CD4-positive, alpha-beta memory T cell (primary cell): ENCODE results near the gene SENP3. TPM values are rescaled to one million over a fixed set of nuclear protein-coding genes. Genes with fewer than 3 reads are reported as not detected.

Experiments used
- CTCF ChIA-PET: fragments of 350-600 bp; sonication (Branson Sonifier 250); formaldehyde crosslinking; loops from one replicate; lab custom pipeline; 2021; ENCODE audit warnings: inconsistent platforms; ENCODE audit not compliant: partially characterized antibody; lab: Charles Lee
- POLR2A ChIA-PET: fragments of 350-600 bp; sonication (Branson Sonifier 250); formaldehyde crosslinking; loops from one replicate; lab custom pipeline; 2021; ENCODE audit not compliant: partially characterized antibody; lab: Charles Lee
- DNase-seq, 5 donors: peaks; one replicate each; pipeline versions ENCODE4 v3.0.0 to v3.0.0-alpha.2; 2020 to 2022; ENCODE audit warnings: mixed read lengths in 1 of 5
- H3K27ac ChIP-seq: one replicate; pipeline ENCODE4 v1.7.0; 2013; ENCODE audit warnings: low read depth, low read length
- H3K27me3 ChIP-seq: 2 replicates; pipeline ENCODE4 v1.7.0; 2013; ENCODE audit warnings: mild to moderate bottlenecking, low read length, moderate library complexity; ENCODE audit not compliant: insufficient read depth
- H3K36me3 ChIP-seq: 2 replicates; pipeline ENCODE4 v1.7.0; 2013; ENCODE audit warnings: mild to moderate bottlenecking, low read length, moderate library complexity; ENCODE audit not compliant: insufficient read depth
- H3K4me1 ChIP-seq: 2 replicates; pipeline ENCODE4 v1.7.0; 2013; ENCODE audit warnings: mild to moderate bottlenecking, low read length, moderate library complexity; ENCODE audit not compliant: insufficient read depth
- H3K4me3 ChIP-seq, 2 donors: one replicate each; pipeline ENCODE4 v1.7.0; 2013; ENCODE audit warnings: low read length in 2 of 2, mild to moderate bottlenecking in 1 of 2
- H3K9me3 ChIP-seq, 2 donors: one replicate each; pipeline ENCODE4 v1.7.0; 2013; ENCODE audit warnings: low read length in 2 of 2, control low read depth in 1 of 2; ENCODE audit not compliant: control insufficient read depth in 1 of 2
- H3K27ac Mint-ChIP-seq, 7 donors: one replicate each; pipeline ENCODE4 v1.8.0; 2020 to 2021; ENCODE audit warnings: mixed read lengths in 7 of 7, mild to moderate bottlenecking in 6 of 7, inconsistent platforms in 3 of 7, moderate library complexity in 3 of 7
- H3K27me3 Mint-ChIP-seq, 2 donors: one replicate each; pipeline ENCODE4 v1.8.0; 2020 to 2021; ENCODE audit warnings: mixed read lengths in 2 of 2
- H3K36me3 Mint-ChIP-seq, 2 donors: one replicate each; pipeline ENCODE4 v1.8.0; 2020 to 2021; ENCODE audit warnings: mixed read lengths in 2 of 2, inconsistent platforms in 1 of 2, mild to moderate bottlenecking in 1 of 2
- H3K4me1 Mint-ChIP-seq, 4 donors: one replicate each; pipeline ENCODE4 v1.8.0; 2020 to 2021; ENCODE audit warnings: mixed read lengths in 4 of 4, mild to moderate bottlenecking in 1 of 4
- H3K4me3 Mint-ChIP-seq, 8 donors: one replicate each; pipeline ENCODE4 v1.8.0; 2020 to 2021; ENCODE audit warnings: mixed read lengths in 8 of 8, mild to moderate bottlenecking in 7 of 8, moderate library complexity in 6 of 8, inconsistent platforms in 3 of 8
- H3K9me3 Mint-ChIP-seq, 8 donors: one replicate each; pipeline ENCODE4 v1.8.0; 2020 to 2021; ENCODE audit warnings: mixed read lengths in 8 of 8, mild to moderate bottlenecking in 5 of 8, inconsistent platforms in 3 of 8, moderate library complexity in 1 of 8
- intact Hi-C: fragments of 100-400 bp; cut with micrococcal nuclease; formaldehyde crosslinking; loops from one replicate; pipeline ENCODE4 v1.15.1; 2023
- polyA plus RNA-seq, 2 donors: library from polyadenylated mRNA; unstranded; fragments of 300-500 nt; fragmentation: Illumina TruSeq; gene quantifications; one replicate each; pipeline ENCODE4 v1.2.3, GENCODE V29; 2021
- total RNA-seq, 2 experiments: library from RNA; stranded (reverse); gene quantifications; one replicate each; pipeline ENCODE4 v1.2.3, GENCODE V29; 2021

The SENP3 gene
- total and polyA plus RNA-seq, 4 experiments from 2014 or later, result 13.1 to 40.1 (median 26.6) TPM

DNA sequence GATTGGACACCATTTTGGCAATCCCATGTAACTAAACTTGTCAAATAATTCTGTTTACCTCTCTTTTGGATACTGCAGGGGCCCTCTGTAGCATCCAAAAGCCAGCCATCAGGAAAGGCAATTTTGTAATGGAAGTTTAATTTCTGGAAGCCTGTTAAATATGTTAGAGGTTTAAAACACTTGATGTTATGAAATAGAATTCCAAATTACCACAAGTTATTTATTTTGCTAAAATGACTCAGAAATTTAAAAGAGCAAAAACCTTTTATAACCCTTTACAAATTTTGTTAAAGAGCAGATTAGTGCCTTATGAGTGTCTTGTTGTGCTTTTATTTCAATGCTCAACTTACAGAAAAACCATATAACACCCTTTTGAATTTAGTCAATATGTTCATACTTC, 32.9 kb upstream of the SENP3 start:
- no peak overlapping the region for H3K4me3 ChIP-seq
- no peaks in the 10 kb centered on the region for H3K9me3 ChIP-seq
- no peak overlapping the region for H3K27ac Mint-ChIP-seq
- peaks cover 0 to 4% of the 10 kb centered on the region in 2 donors for H3K36me3 Mint-ChIP-seq
- DNase-seq, result no peak
- POLR2A ChIA-PET, result no interaction called here
- H3K27me3 Mint-ChIP-seq, result no peaks in the 10 kb centered on the region
- no peak overlapping the region for H3K27ac ChIP-seq
- no peaks in the 10 kb centered on the region for H3K4me1 Mint-ChIP-seq
- H3K4me1 ChIP-seq, result no peaks in the 10 kb centered on the region
- H3K27me3 ChIP-seq, result no peaks in the 10 kb centered on the region
- no peaks in the 10 kb centered on the region for H3K36me3 ChIP-seq
- peaks cover 0 to 29% (median 7%) of the 10 kb centered on the region in 8 donors for H3K9me3 Mint-ChIP-seq
- intact Hi-C loops, result no loop called here
- H3K4me3 Mint-ChIP-seq, result no peak overlapping the region
- CTCF ChIA-PET, result no interaction called here

DNA sequence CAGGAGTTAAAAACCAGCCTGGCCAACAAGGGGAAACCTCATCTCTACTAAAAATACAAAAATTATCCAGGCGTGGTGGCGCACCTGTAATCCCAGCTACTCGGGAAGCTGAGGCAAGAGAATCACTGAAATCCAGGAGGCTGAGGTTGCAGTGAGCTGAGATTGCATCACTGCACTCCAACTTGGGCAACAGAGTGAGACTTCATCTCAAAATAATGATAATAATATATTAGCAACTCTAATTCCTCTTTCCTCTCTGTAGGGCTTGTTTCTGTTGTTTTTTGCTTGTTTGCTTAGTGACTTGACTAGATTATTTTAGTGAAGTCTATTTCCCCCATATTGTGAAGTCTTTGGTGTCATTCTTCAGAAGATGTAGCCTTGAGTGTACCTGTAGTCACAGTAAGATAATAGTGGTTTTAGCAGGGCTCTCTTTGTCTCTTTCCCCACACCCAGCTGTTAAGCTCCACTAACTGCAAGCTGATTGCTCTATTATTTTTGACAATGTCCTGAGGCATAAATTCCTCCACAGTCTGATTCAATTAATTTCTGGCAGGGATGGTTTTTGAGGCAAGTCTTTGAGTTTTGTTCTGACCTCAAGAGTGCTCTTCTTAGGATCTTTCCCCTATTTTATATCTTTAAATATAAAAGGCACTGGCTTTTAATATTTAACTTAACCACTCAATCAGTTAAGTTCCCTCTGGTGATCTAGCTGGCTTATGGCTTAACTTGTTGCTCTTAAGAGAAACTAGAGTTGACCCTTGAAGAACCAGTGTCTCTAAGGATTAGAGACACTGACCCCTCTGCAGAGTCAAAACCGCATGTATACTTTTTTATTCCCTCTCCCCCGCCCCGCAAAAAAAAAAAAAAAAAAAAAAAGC, 31.5 kb upstream of the SENP3 start:
- H3K36me3 Mint-ChIP-seq, result peaks cover 0 to 4% of the 10 kb centered on the region in 2 donors
- Histone ChIP-seq H3K36me3 (no peaks in the 10 kb centered on the region), H3K9me3 (no peaks in the 10 kb centered on the region), H3K27me3 (no peaks in the 10 kb centered on the region), H3K4me3 (no peak overlapping the region), H3K27ac (no peak overlapping the region), H3K4me1 (no peaks in the 10 kb centered on the region)
- no peaks in the 10 kb centered on the region for H3K4me1 Mint-ChIP-seq
- no peak overlapping the region for H3K27ac Mint-ChIP-seq
- H3K4me3 Mint-ChIP-seq, result no peak overlapping the region
- H3K27me3 Mint-ChIP-seq, result no peaks in the 10 kb centered on the region
- ChIA-PET POLR2A (interaction anchor here (0.6 kb wide), 2 partner anchors 120 to 194 kb away, joined by 3 read pairs; no protein-coding TSS in a partner anchor), CTCF (interaction anchor here (2.8 kb wide), 1 partner anchor 31 kb away, joined by 11 read pairs; no protein-coding TSS in a partner anchor)
- DNase-seq, result no peak
- intact Hi-C loops, result no loop called here
- peaks cover 0 to 29% (median 7%) of the 10 kb centered on the region in 8 donors for H3K9me3 Mint-ChIP-seq

DNA sequence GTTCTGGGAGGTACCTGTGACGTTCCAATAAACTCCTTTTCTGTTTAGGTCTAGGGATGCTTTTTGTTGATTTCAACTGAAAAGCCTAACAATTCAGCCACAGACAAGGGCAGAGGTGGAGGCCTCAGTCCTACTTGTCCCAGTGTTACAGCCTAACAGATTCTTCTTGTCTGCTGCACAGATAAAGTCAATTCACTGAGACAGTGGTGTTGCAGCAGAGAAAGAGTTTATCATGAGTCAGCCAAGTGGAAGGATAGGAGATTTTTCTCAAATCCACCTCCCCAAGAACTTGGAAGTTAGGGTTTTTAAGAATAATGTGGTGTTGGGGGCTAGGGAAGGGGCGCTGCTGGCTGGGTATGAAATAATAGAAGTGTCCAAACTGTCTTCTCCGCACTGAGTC, 23.7 kb upstream of the SENP3 start:
- Mint-ChIP-seq H3K27me3 (peaks cover 0 to 2% of the 10 kb centered on the region in 2 donors), H3K4me1 (no peaks in the 10 kb centered on the region), H3K9me3 (peaks cover 0 to 5% (median 0%) of the 10 kb centered on the region in 8 donors), H3K27ac (peak overlapping the region in 1 of 7 donors; percentile 19), H3K36me3 (no peaks in the 10 kb centered on the region), H3K4me3 (no peak overlapping the region)
- no peak overlapping the region for H3K4me3 ChIP-seq
- intact Hi-C loops, result no loop called here
- no peak for DNase-seq
- H3K4me1 ChIP-seq, result no peaks in the 10 kb centered on the region
- POLR2A ChIA-PET, result no interaction called here
- H3K27me3 ChIP-seq, result no peaks in the 10 kb centered on the region
- H3K9me3 ChIP-seq, result peaks cover 0 to 10% of the 10 kb centered on the region in 2 donors
- CTCF ChIA-PET, result interaction anchor here (1.3 kb wide), 1 partner anchor 22 kb away, joined by 4 read pairs; no protein-coding TSS in a partner anchor
- no peaks in the 10 kb centered on the region for H3K36me3 ChIP-seq
- H3K27ac ChIP-seq, result no peak overlapping the region

DNA sequence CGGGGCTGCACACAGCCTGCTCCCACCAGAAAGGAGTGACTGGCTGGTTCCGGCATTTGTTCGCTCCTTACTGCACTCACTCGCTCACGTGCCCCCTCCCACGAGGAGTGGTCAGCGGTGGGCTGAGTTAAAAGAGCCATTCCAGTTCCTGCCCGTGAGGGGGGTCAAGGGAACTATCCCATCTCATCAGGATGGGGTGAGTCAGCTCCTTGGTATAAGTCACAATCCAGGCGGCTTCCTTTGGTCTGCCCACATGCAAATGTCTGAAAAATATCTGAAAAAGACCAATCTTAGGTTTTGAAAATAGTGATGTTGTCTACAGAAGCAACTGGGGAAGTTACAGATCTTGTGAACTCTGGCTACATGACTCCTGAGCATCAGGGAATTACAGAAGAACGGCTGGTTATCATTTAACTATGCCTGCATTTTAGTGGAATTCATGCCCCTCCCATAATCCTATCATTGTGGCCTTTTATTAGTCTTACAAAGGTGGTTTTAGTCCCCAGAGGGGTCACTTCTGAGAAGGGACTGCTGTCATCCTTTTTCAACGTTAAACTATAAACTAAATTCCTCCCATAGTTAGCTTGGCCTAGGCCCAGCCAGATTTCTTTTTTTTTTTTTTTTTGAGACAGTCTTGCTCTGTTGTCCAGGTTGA, 22.7 kb upstream of the SENP3 start:
- DNase-seq, result no peak
- Histone ChIP-seq H3K4me3 (no peak overlapping the region), H3K27me3 (no peaks in the 10 kb centered on the region), H3K36me3 (no peaks in the 10 kb centered on the region), H3K27ac (no peak overlapping the region), H3K9me3 (peaks cover 0 to 10% of the 10 kb centered on the region in 2 donors), H3K4me1 (no peaks in the 10 kb centered on the region)
- Mint-ChIP-seq H3K9me3 (peaks cover 0 to 5% (median 0%) of the 10 kb centered on the region in 8 donors), H3K27ac (no peak overlapping the region), H3K27me3 (peaks cover 0 to 2% of the 10 kb centered on the region in 2 donors), H3K4me1 (no peaks in the 10 kb centered on the region), H3K36me3 (no peaks in the 10 kb centered on the region), H3K4me3 (no peak overlapping the region)
- POLR2A ChIA-PET, result no interaction called here
- CTCF ChIA-PET, result interaction anchor here (1.3 to 1.4 kb wide), 2 partner anchors 22 to 103 kb away, joined by 3 to 5 read pairs; no protein-coding TSS in a partner anchor
- intact Hi-C loops, result no loop called here

DNA sequence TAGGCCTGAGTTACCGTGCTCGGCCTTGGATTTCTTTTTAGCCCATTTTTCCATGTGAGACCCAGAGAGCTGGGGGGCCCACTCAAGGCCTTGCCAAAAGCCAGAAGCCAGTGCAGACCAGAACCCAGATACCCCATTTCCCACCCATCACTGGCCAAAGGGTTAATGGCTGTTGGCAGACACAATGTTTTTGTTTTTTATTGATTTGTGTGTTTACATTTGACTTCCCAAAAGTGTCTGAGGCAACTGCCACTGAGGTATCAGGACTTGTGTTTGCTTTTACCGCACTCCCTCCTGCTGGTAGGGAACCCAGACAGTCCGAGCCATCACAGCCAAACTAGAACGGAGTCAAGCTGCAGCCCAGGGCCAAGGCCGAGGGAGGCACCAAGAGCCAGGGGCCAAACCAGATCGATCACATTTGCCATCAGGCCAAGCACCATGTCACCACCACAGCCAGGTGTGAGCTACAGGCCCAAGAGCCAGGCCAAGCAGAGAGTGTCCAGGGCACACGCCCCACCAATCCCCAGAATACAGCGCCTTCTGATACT, 20.6 kb upstream of the SENP3 start:
- Histone ChIP-seq H3K27me3 (no peaks in the 10 kb centered on the region), H3K4me1 (no peaks in the 10 kb centered on the region), H3K36me3 (no peaks in the 10 kb centered on the region), H3K4me3 (no peak overlapping the region), H3K9me3 (peaks cover 0 to 10% of the 10 kb centered on the region in 2 donors), H3K27ac (no peak overlapping the region)
- POLR2A ChIA-PET, result no interaction called here
- peaks cover 0 to 2% of the 10 kb centered on the region in 2 donors for H3K27me3 Mint-ChIP-seq
- CTCF ChIA-PET, result interaction anchor here (1.0 to 1.7 kb wide), 4 partner anchors 18 to 27 kb away, joined by 3 to 4 read pairs (median 3); no protein-coding TSS in a partner anchor
- DNase-seq, result no peak
- no peaks in the 10 kb centered on the region for H3K4me1 Mint-ChIP-seq
- H3K9me3 Mint-ChIP-seq, result peaks cover 0 to 5% (median 0%) of the 10 kb centered on the region in 8 donors
- no peak overlapping the region for H3K4me3 Mint-ChIP-seq
- no peaks in the 10 kb centered on the region for H3K36me3 Mint-ChIP-seq
- intact Hi-C loops, result no loop called here
- H3K27ac Mint-ChIP-seq, result no peak overlapping the region

DNA sequence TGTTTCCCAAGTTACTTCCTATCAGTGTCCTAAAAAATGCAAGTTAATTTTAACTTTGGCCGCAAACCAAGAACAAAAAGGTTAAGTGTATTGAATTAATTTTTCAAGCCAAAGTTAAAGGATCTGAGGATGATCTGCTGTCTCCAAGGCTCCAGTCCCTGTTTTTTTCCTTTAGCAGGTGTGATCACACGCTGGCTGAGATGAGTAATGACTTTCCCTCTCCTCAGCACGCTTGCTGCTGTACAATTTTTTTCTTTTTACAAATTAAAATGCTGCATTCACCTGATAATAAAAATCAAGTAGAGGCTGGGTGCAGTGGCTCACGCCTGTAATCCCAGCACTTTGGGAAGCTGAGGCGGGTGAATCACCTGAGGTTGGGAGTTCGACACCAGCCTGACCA, 16.8 kb upstream of the SENP3 start:
- DNase-seq, result no peak
- Histone ChIP-seq H3K4me3 (no peak overlapping the region), H3K4me1 (peaks cover 10% of the 10 kb centered on the region), H3K27ac (no peak overlapping the region), H3K36me3 (no peaks in the 10 kb centered on the region), H3K9me3 (no peaks in the 10 kb centered on the region), H3K27me3 (no peaks in the 10 kb centered on the region)
- intact Hi-C loops, result no loop called here
- Mint-ChIP-seq H3K27me3 (peaks cover 0 to 2% of the 10 kb centered on the region in 2 donors), H3K27ac (no peak overlapping the region), H3K36me3 (peaks cover 0 to 3% of the 10 kb centered on the region in 2 donors), H3K9me3 (no peaks in the 10 kb centered on the region), H3K4me3 (no peak overlapping the region), H3K4me1 (peaks cover 9 to 14% (median 13%) of the 10 kb centered on the region in 4 donors)
- POLR2A ChIA-PET, result no interaction called here
- CTCF ChIA-PET, result interaction anchor here (1.0 to 1.1 kb wide), 2 partner anchors 16 to 31 kb away, joined by 3 to 4 read pairs; no protein-coding TSS in a partner anchor
